ENCODE measurements around the gene MAP2K3.

Gene MAP2K3

DNA sequence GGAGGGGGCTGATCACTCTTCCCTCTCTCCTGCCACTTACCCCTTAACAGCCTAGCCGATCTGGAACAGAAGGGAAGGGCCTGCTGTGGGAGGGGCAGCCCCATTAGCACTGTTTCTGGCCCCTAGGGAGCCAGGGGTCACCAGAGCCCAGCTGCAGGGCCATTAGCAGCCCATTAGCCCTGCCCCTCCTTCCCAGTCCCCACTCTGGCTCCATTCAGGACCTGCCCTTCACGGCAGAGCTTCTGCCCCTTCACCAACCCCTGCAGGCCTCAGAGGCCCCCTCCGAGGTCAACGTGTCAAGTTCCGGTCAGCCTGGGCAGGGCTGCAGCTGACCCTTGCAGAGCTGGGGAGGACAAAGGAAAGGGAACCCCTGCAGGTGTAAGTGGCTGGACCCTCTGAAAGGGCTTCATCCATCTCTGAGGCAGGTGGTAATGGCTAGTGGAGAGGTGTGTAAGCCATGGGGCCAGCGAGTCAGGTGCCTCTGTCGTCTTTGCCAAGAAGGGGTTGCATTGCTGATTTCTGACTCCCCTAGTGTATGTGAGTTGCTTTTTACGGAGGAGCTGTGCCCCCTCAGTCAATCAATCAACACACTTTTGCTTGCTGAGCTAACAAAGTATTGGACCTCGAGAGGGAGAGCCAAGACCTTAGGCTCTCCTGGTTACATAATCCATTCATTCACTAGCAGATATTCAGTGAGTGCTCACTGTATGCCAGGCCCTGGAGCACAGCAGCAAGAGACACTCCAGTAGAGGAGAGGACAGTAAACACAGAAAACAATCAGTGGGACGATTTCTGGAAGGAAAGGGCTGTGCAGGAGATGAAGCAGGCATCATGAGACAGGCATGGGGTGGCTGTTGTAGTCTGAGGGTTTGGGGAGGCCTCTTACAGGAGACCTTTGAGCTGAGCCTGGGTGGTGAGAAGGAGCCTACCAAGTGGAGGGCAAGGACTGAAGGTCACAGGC, 73.5 kb downstream of the MAP2K3 start:
- DNase-seq (ENCODE audit: low read depth): no peak
- H3K4me3 ChIP-seq (ENCODE audit: low read depth, low read length): no peak overlapping the region
- TF ChIP-seq, protein P1, sequence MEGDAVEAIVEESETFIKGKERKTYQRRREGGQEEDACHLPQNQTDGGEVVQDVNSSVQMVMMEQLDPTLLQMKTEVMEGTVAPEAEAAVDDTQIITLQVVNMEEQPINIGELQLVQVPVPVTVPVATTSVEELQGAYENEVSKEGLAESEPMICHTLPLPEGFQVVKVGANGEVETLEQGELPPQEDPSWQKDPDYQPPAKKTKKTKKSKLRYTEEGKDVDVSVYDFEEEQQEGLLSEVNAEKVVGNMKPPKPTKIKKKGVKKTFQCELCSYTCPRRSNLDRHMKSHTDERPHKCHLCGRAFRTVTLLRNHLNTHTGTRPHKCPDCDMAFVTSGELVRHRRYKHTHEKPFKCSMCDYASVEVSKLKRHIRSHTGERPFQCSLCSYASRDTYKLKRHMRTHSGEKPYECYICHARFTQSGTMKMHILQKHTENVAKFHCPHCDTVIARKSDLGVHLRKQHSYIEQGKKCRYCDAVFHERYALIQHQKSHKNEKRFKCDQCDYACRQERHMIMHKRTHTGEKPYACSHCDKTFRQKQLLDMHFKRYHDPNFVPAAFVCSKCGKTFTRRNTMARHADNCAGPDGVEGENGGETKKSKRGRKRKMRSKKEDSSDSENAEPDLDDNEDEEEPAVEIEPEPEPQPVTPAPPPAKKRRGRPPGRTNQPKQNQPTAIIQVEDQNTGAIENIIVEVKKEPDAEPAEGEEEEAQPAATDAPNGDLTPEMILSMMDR (IDR thresholded peaks at IDR 0.05; ENCODE audit: low read depth, low read length, missing control alignments): no peak

DNA sequence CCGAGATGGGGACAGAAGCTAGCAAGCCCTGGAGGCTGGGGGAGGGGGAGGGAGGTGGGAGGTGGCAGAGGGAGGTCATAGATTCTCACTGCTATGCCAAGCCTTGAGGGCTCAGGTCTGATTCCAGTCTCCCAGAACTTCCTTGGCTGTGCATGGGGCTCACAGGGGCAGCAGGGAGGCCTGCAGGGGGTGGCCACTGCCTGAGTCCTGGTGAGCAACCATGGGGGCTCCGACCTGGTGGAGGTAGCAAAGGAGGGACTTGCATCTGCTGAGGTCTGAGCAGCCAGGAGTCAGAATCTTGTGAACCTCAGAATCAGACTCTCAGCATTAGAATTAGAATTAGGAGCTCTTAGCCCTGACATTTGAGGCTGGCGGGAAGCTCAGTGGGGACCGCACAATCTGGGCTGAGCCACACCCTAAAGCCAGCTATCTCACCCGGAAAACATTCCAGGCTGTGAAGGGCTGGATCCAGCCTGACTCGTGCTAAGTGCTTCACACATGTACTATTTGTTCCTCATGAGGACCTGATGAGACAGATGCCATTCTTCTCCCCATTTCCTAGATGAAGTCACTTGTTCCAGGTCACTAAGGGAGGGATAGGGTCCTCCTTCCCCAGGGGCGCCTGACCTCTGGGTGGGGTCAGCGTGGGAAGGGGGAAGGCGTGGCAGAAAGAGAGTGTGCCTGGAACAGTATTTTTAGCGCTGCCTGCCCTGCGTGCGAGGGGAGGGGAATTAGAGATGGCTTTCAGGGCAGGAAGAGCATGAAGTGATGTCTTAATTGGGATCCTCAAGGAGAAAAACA, 74.4 kb downstream of the MAP2K3 start:
- H3K4me3 ChIP-seq (ENCODE audit: low read depth, low read length): no peak overlapping the region
- TF ChIP-seq, protein P1 (IDR thresholded peaks at IDR 0.05; ENCODE audit: low read depth, low read length, missing control alignments): no peak
- DNase-seq (ENCODE audit: low read depth): no peak

DNA sequence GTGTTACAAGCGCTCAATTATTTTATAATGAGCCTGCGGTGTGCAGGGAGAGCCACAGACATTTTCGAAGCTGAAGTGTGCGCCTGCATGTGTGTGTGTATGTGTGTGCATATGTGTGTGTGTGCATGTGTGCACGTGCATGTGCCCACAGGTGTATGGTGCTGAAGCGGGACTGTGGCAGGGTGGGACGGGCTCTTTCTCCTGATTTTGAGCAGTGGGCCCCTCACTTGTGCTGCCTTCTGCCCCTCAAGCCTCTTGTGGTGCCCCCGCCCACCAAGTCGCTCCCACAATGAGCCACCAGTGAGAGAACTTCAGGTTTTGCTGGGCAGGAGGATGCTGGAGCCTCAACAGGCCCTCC, 75.0 kb downstream of the MAP2K3 start:
- H3K4me3 ChIP-seq (ENCODE audit: low read depth, low read length): no peak overlapping the region
- TF ChIP-seq, protein P1 (IDR thresholded peaks at IDR 0.05; ENCODE audit: low read depth, low read length, missing control alignments): no peak
- DNase-seq (ENCODE audit: low read depth): no peak

DNA sequence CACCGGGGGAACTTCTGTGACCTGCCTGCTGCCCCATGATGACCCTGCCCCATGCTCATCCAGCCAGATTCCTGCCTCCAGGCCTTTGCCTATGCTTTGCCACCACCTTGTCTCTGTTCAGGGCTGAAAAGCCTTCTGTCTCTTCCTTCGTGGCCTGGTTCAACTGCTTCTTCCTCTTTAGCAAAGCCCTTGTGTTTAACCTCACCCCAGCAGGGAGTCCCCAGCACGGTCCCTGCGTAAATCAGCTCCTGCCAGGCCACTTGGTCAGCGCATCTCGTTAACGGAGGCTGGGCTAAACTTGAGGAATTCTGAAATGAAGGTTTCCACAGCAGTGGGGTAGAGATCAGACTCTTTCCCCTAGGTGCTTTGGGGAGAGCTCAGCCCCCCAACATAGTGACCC, 75.5 kb downstream of the MAP2K3 start:
- TF ChIP-seq, protein P1 (IDR thresholded peaks at IDR 0.05; ENCODE audit: low read depth, low read length, missing control alignments): no peak

DNA sequence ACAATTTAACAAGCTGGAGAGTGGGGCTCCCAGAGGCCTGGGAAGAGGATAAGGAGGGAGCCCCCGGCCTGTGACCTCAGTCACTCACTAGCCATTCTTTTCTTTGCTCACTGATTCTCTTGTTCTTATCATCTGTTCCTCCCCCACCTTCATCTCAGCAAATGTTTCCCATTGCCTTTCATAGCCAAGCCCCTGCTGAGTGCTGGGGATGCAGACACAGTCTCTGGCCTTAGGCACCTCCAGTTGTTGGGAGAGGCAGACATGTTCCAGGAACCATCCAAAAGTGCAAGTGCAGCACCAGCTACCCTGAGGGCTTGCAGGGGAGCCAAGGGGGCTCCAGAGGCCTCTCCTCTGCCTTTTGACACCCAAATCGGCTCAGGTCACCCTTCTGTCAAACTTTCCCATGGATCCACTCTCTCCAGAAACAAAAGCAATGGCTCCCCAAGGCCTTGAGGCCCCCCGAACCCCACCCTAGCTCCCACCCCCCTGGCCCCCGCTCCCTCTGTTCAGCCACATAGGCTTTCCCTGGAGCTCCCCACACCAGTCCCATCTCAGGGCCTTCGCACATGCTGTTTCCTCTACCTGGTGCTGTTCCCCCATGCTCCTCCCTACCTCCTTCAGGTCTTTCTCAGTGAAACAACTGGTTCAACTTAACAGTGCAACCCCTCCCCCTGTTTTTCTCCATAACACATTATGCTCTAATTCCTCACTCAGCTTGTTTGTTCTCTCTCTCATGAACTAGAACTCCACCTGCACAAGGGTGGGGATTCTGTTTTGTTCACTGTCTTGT, 76.7 kb downstream of the MAP2K3 start:
- no peak overlapping the region for H3K4me3 ChIP-seq (ENCODE audit: low read depth, low read length)
- DNase-seq (ENCODE audit: low read depth): no peak
- TF ChIP-seq, protein P1 (IDR thresholded peaks at IDR 0.05; ENCODE audit: low read depth, low read length, missing control alignments): no peak

More for the DNA sequence above, 75.5 kb downstream of the MAP2K3 start:
- H3K4me3 ChIP-seq (ENCODE audit: low read depth, low read length): no peak overlapping the region
- no peak for DNase-seq (ENCODE audit: low read depth)

DNA sequence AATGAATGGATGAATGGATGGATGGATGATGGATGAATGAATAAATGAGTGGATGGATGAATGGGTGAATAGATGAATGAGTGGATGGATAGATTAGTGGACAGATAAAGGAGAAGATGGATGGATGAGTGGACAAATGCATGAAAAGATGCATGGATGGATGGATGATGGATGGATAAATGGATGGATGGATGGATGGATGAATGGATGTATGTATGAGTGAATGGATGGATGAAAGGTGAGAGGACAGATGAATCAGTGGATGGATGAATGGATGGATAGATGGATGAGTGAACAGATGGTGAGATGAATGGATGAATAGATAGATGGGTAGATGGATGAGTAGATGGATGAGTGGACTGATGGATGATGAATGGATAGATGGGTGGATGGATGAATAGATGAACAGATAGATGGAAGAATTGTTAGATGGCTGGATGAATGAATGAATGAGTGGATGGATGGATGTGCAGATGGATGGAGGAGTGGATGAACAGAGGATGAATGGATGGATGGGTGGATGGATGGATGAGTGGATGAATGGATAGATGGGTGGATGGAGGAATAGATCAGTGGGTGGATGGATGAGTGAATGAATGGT, 77.9 kb downstream of the MAP2K3 start:
- TF ChIP-seq, protein P1 (IDR thresholded peaks at IDR 0.05; ENCODE audit: low read depth, low read length, missing control alignments): no peak
- no peak for DNase-seq (ENCODE audit: low read depth)
- no peak overlapping the region for H3K4me3 ChIP-seq (ENCODE audit: low read depth, low read length)

Measured in GM12864 (cell line).